IPS-15b (cell line): Measurements from ENCODE around the gene TMX2.

ENCODE experiments used
- H3K27me3 ChIP-seq: one replicate; pipeline ENCODE4 v1.6.1; 2013; ENCODE audit warnings: low read length; ENCODE audit not compliant: control insufficient read depth, insufficient read depth
- H3K36me3 ChIP-seq: one replicate; pipeline ENCODE4 v1.6.1; 2013; ENCODE audit warnings: low read length; ENCODE audit not compliant: control insufficient read depth, insufficient read depth
- H3K4me1 ChIP-seq: one replicate; pipeline ENCODE4 v1.6.1; 2013; ENCODE audit warnings: mild to moderate bottlenecking, low read length; ENCODE audit not compliant: control insufficient read depth, insufficient read depth
- H3K4me3 ChIP-seq: one replicate; pipeline ENCODE4 v1.5.1; 2013; ENCODE audit warnings: low read depth, low read length
- H3K9ac ChIP-seq: one replicate; pipeline ENCODE4 v1.6.1; 2013; ENCODE audit warnings: low read depth, mild to moderate bottlenecking, low read length
- H3K9me3 ChIP-seq: one replicate; pipeline ENCODE4 v1.6.1; 2013; ENCODE audit warnings: mild to moderate bottlenecking, low read length; ENCODE audit not compliant: control insufficient read depth, insufficient read depth

The TMX2 gene

DNA sequence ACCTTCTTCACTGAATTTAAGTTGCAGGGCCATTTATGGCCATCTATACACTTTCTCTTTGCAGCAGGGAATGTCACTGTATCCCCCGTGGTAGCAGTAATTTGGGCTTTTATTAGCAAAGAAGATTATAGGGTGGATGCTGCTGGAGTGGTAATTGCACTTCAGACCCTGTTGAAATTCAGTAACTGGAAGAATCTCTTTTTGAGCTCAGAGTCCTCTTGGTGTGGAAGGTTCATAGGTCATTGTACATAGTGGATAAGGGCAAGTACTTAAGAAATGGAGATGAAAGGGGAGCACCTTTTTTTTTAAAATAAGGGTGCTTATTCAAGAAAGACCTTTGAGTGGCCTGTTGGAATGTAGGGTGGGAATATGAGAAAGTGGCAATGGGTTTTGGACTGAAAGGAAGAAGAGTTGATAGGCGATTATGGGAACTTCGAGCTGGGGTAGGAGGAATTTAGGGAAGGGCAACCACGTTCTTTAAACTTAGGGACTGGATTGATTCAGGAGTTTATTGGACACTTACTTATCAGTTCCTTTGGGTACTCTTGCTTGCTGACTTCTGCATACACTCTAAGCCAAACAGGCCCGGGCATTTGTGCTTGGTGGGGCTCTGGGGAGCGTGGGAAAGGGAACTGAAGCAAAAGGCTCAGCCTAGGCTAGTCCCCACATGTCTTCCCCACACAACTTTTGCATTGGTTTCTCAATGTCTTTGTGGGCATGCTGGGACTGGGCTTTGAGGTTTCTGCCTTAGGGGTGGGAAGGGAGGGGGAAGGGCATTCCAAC lies 75.7 kb downstream of the TMX2 start:
- H3K4me3 ChIP-seq: no peak overlapping the region
- H3K4me1 ChIP-seq: peaks cover 21% of the 10 kb centered on the region
- no peaks in the 10 kb centered on the region for H3K9me3 ChIP-seq
- no peaks in the 10 kb centered on the region for H3K27me3 ChIP-seq
- H3K36me3 ChIP-seq: no peaks in the 10 kb centered on the region
- H3K9ac ChIP-seq: no peak overlapping the region

DNA sequence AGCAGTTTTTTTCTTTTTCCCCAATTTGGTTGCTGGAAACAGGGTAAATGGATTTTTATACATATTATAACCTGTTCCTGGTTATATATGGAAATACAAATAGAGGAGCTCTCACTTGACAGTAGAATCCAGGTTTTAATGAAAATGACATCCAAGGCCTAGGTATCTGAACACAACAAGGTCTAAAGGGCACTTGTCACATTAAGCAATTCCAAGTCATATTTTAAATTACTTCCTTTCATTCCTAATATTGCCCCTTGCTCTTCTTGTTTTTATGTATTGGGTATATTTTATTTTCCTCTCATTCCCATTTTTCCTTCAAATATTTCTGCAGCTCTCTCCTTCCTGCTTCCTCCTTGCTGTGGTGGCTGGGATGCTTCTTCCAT lies 76.3 kb downstream of the TMX2 start:
- no peaks in the 10 kb centered on the region for H3K36me3 ChIP-seq
- H3K4me1 ChIP-seq: peaks cover 21% of the 10 kb centered on the region
- H3K27me3 ChIP-seq: no peaks in the 10 kb centered on the region
- no peak overlapping the region for H3K4me3 ChIP-seq
- H3K9me3 ChIP-seq: no peaks in the 10 kb centered on the region
- no peak overlapping the region for H3K9ac ChIP-seq
